ENCODE data around the gene KLF3.

DNA sequence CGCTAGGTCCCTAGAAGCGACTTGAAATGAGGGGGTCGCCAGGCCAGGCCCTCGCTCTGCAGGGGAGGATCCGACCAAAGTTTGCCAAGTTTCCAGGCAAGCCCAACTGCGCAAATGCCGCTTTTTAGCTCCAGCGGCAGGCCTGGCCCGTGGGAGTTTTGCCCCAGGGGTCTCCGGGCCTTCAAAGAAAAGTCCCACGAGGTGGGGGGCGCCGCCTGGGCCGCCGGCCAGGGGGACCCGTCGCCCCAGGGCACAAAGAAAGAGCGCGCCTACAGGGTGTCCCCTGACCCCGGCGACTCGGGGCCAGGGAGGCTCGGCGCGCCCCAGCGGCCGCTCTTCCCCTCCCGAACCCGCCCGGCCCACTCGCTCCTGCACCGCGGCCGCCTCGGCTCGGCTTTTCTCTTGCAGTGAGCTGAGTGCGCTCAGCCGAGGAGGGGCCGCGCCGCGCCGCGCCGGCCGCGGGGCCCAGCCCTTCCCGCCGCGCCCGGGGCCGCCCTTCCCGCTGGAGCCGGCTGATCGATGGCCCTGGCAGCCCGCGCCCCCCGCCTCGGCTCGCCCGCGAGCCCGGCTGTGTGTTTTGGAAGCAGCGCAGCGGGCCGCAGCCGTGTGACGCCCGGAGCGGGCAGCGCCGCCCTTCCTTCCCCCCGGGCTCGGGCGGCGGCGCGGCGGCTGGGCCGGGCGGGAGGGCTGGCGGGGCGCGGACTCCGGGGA is 754 bp upstream of the KLF3 start:
- TF ChIP-seq, protein P1, sequence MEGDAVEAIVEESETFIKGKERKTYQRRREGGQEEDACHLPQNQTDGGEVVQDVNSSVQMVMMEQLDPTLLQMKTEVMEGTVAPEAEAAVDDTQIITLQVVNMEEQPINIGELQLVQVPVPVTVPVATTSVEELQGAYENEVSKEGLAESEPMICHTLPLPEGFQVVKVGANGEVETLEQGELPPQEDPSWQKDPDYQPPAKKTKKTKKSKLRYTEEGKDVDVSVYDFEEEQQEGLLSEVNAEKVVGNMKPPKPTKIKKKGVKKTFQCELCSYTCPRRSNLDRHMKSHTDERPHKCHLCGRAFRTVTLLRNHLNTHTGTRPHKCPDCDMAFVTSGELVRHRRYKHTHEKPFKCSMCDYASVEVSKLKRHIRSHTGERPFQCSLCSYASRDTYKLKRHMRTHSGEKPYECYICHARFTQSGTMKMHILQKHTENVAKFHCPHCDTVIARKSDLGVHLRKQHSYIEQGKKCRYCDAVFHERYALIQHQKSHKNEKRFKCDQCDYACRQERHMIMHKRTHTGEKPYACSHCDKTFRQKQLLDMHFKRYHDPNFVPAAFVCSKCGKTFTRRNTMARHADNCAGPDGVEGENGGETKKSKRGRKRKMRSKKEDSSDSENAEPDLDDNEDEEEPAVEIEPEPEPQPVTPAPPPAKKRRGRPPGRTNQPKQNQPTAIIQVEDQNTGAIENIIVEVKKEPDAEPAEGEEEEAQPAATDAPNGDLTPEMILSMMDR (IDR thresholded peaks at IDR 0.05; ENCODE audit: low read length), result no peak
- no peak for TF ChIP-seq EZH2phosphoT487 (IDR thresholded peaks at IDR 0.05; ENCODE audit: low read length)
